H1 (cell line): ENCODE measurements around the gene ZPBP2. TPM values are rescaled to one million over a fixed set of nuclear protein-coding genes. Genes with fewer than 3 reads are reported as not detected.

ENCODE experiments used
- CTCF ChIA-PET: fragments of 300-600 bp; sonication (Branson Sonifier 250); formaldehyde crosslinking; loops from one replicate; lab custom pipeline; 2021; ENCODE audit not compliant: partially characterized antibody; lab: Charles Lee
- POLR2A ChIA-PET: fragments of 300-600 bp; sonication (Branson Sonifier 250); formaldehyde crosslinking; loops from one replicate; lab custom pipeline; 2021; ENCODE audit warnings: inconsistent platforms; ENCODE audit not compliant: partially characterized antibody; lab: Charles Lee
- DNase-seq, 2 experiments: peaks; one replicate each; pipeline versions ENCODE4 v3.0.0 to v3.0.0-alpha.2; 2010 to 2022; ENCODE audit warnings: low spot score in 2 of 2, low read depth in 1 of 2, mixed read lengths in 1 of 2
- FAIRE-seq: peaks from 2 replicates; lab custom pipeline; 2011; peaks lifted over from hg19 to GRCh38; lab: Jason Lieb, UNC
- H2AFZ ChIP-seq: 2 replicates; pipeline ENCODE4 v1.8.1; 2012; ENCODE audit warnings: low read length, inconsistent platforms
- H2AK5ac ChIP-seq: 2 replicates; pipeline ENCODE4 v1.6.1; 2013; ENCODE audit warnings: low read depth, low read length
- H2BK120ac ChIP-seq: replicated peaks from 2 replicates; pipeline ENCODE3; 2013; ENCODE audit warnings: low read depth, low read length, inconsistent platforms
- H2BK12ac ChIP-seq: 2 replicates; pipeline ENCODE4 v1.6.1; 2013; ENCODE audit warnings: low read depth, low read length
- H2BK15ac ChIP-seq: 2 replicates; pipeline ENCODE4 v1.6.1; 2013; ENCODE audit warnings: low read length
- H2BK20ac ChIP-seq: 2 replicates; pipeline ENCODE4 v1.6.1; 2013; ENCODE audit warnings: low read length
- H2BK5ac ChIP-seq: 2 replicates; pipeline ENCODE4 v1.6.1; 2013; ENCODE audit warnings: low read depth, low read length
- H3K14ac ChIP-seq: 2 replicates; pipeline ENCODE4 v1.6.1; 2013; ENCODE audit warnings: inconsistent platforms; ENCODE audit not compliant: insufficient read length
- H3K18ac ChIP-seq: 2 replicates; pipeline ENCODE4 v1.6.1; 2013; ENCODE audit warnings: low read length; ENCODE audit errors: extremely low read depth
- H3K23ac ChIP-seq: 2 replicates; pipeline ENCODE4 v1.6.1; 2013; ENCODE audit warnings: inconsistent platforms; ENCODE audit not compliant: insufficient read length
- H3K23me2 ChIP-seq: 2 replicates; pipeline ENCODE4 v1.6.1; 2013; ENCODE audit warnings: low read depth, low read length
- H3K27ac ChIP-seq: 2 replicates; pipeline ENCODE4 v1.6.1; 2011; ENCODE audit warnings: low read depth, low read length, inconsistent platforms
- H3K27me3 ChIP-seq, 4 experiments: replicated peaks in 1 of 4; 1 replicate in 1 of 4; 2 replicates in 3 of 4; pipeline versions ENCODE4 v1.6.1 to v1.8.1; 2011 to 2013; ENCODE audit warnings: low read length in 3 of 4, mild to moderate bottlenecking in 3 of 4, inconsistent platforms in 2 of 4, mixed read lengths in 2 of 4, moderate library complexity in 1 of 4; ENCODE audit not compliant: control insufficient read depth in 3 of 4, insufficient read depth in 3 of 4; ENCODE audit errors: extremely low read depth in 1 of 4
- H3K36me3 ChIP-seq, 4 experiments: 2 replicates each; pipeline versions ENCODE4 v1.6.1 to v1.8.1; 2011 to 2013; ENCODE audit warnings: mild to moderate bottlenecking in 4 of 4, low read length in 3 of 4, moderate library complexity in 2 of 4, control low read depth in 1 of 4, inconsistent platforms in 1 of 4; ENCODE audit not compliant: insufficient read depth in 4 of 4, control insufficient read depth in 2 of 4
- H3K4ac ChIP-seq: replicated peaks from 2 replicates; pipeline ENCODE3; 2013; ENCODE audit warnings: low read length, low read depth, mixed read lengths, inconsistent platforms; ENCODE audit not compliant: insufficient read length
- H3K4me1 ChIP-seq, 4 experiments: replicated peaks in 1 of 4; 1 replicate in 1 of 4; 2 replicates in 3 of 4; pipeline versions ENCODE4 v1.6.1 to v1.8.1; 2011 to 2013; ENCODE audit warnings: low read length in 3 of 4, inconsistent platforms in 2 of 4, mixed read lengths in 1 of 4; ENCODE audit not compliant: insufficient read depth in 4 of 4, control insufficient read depth in 3 of 4
- H3K4me2 ChIP-seq, 2 experiments: 2 replicates each; pipeline versions ENCODE4 v1.6.1 to v1.8.1; 2011 to 2013; ENCODE audit warnings: low read depth in 2 of 2, low read length in 2 of 2, control low read depth in 1 of 2, inconsistent platforms in 1 of 2, mild to moderate bottlenecking in 1 of 2; ENCODE audit not compliant: insufficient read depth in 1 of 2
- H3K4me3 ChIP-seq, 4 experiments: fragments of 200-600, 300-600 bp in 1 of 4; sonication (generic), shearing (Covaris generic), sonication (Bioruptor Twin) in 1 of 4; 2 replicates each; pipeline versions ENCODE4 v1.5.1 to v1.8.1; 2011 to 2016; ENCODE audit warnings: low read length in 4 of 4, low read depth in 3 of 4, control low read depth in 2 of 4, inconsistent platforms in 2 of 4, mild to moderate bottlenecking in 2 of 4, mixed read lengths in 1 of 4, moderate library complexity in 1 of 4; ENCODE audit not compliant: insufficient read depth in 2 of 4; ENCODE audit errors: extremely low read depth in 1 of 4
- H3K56ac ChIP-seq: replicated peaks from 2 replicates; pipeline ENCODE3; 2013; ENCODE audit warnings: low read depth, mild to moderate bottlenecking, mixed read lengths, low read length, inconsistent platforms; ENCODE audit not compliant: insufficient read length
- H3K79me1 ChIP-seq: 2 replicates; pipeline ENCODE4 v1.6.1; 2013; ENCODE audit warnings: low read depth, low read length, control low read depth
- H3K79me2 ChIP-seq, 2 experiments: 2 replicates each; pipeline versions ENCODE4 v1.6.1 to v1.8.1; 2012 to 2013; ENCODE audit warnings: low read length in 2 of 2, mild to moderate bottlenecking in 2 of 2, inconsistent platforms in 1 of 2; ENCODE audit not compliant: insufficient read depth in 2 of 2, control insufficient read depth in 1 of 2
- H3K9ac ChIP-seq, 4 experiments: replicated peaks in 1 of 4; 1 replicate in 1 of 4; 2 replicates in 3 of 4; pipeline versions ENCODE4 v1.6.1 to v1.8.1; 2011 to 2013; ENCODE audit warnings: low read depth in 3 of 4, low read length in 3 of 4, control low read depth in 2 of 4, mild to moderate bottlenecking in 2 of 4, moderate library complexity in 2 of 4, inconsistent platforms in 1 of 4; ENCODE audit errors: extremely low read depth in 1 of 4
- H3K9me3 ChIP-seq, 2 experiments: 2 replicates each; pipeline versions ENCODE4 v1.6.1 to v1.8.1; 2012 to 2013; ENCODE audit warnings: mild to moderate bottlenecking in 2 of 2, moderate library complexity in 2 of 2, control low read depth in 1 of 2, inconsistent platforms in 1 of 2, low read depth in 1 of 2, low read length in 1 of 2, mixed read lengths in 1 of 2; ENCODE audit not compliant: insufficient read depth in 2 of 2
- H4K20me1 ChIP-seq, 2 experiments: replicated peaks in 1 of 2; 2 replicates each; pipeline versions ENCODE3 to v1.8.1; 2011 to 2013; ENCODE audit warnings: inconsistent platforms in 2 of 2, low read length in 2 of 2, mild to moderate bottlenecking in 1 of 2; ENCODE audit not compliant: insufficient read depth in 2 of 2, control insufficient read depth in 1 of 2
- H4K5ac ChIP-seq: 2 replicates; pipeline ENCODE4 v1.6.1; 2013; ENCODE audit warnings: low read length, low read depth, mixed read lengths, inconsistent platforms; ENCODE audit not compliant: insufficient read length
- H4K8ac ChIP-seq: 2 replicates; pipeline ENCODE4 v1.8.0; 2013; ENCODE audit warnings: mild to moderate bottlenecking, moderate library complexity, low read length, inconsistent platforms; ENCODE audit not compliant: insufficient read depth; ENCODE audit errors: extremely low read depth
- H4K91ac ChIP-seq: replicated peaks from 2 replicates; pipeline ENCODE3; 2013; ENCODE audit warnings: low read length, mixed read lengths, inconsistent platforms; ENCODE audit not compliant: insufficient read length
- CHD2 ChIP-seq: IDR thresholded peaks from 2 replicates; pipeline ENCODE4 v1.6.1; 2012; ENCODE audit warnings: low read length, improper control_type of control experiment
- EZH2 ChIP-seq: fragments of 200-600 bp; sonication (generic); IDR thresholded peaks from 2 replicates; pipeline ENCODE4 v1.7.1; 2012; ENCODE audit warnings: low read depth, mild to moderate bottlenecking, moderate library complexity, low read length, inconsistent platforms; ENCODE audit not compliant: severe bottlenecking
- RFX5 ChIP-seq: IDR thresholded peaks from 2 replicates; pipeline ENCODE4 v1.6.1; 2011; ENCODE audit warnings: low read depth, low read length, improper control_type of control experiment, borderline replicate concordance
- RNF2 ChIP-seq: fragments of 200-900, 300-1000 bp; sonication (generic); IDR thresholded peaks from 2 replicates; pipeline ENCODE4 v1.7.1; 2016; ENCODE audit warnings: borderline replicate concordance, low read depth, mild to moderate bottlenecking, antibody characterized with exemption, low read length; ENCODE audit not compliant: poor library complexity, severe bottlenecking; ENCODE audit errors: missing control alignments
- SIX5 ChIP-seq: IDR thresholded peaks from 2 replicates; pipeline ENCODE4 v1.6.1; 2011; ENCODE audit warnings: mild to moderate bottlenecking, low read depth, low read length
- ZNF274 ChIP-seq: IDR thresholded peaks from 2 replicates; pipeline ENCODE4 v1.7.0; 2012; ENCODE audit warnings: low read length, borderline replicate concordance; ENCODE audit errors: extremely low read depth
- WGBS, 2 experiments: shearing (Covaris generic) in 1 of 2; methylation state at CpG; one replicate each; pipeline versions ENCODE4 v1.1.6 to v1.1.7; 2013 to 2015; ENCODE audit warnings: low lambda C conversion rate in 2 of 2, mixed read lengths in 2 of 2, inconsistent platforms in 1 of 2, low coverage in 1 of 2, missing lambda C conversion rate in 1 of 2; ENCODE audit not compliant: insufficient replicate concordance in 2 of 2, insufficient coverage in 1 of 2, insufficient read length in 1 of 2; ENCODE audit errors: extremely low coverage in 1 of 2, missing lambda C conversion rate in 1 of 2; 5-methylcytosine and 5-hydroxymethylcytosine counted together
- polyA plus RNA-seq, 7 experiments: library from polyadenylated mRNA; depleted of rRNA in 3 of 7; stranded (reverse) in 5 of 7; unstranded in 2 of 7; fragments of >200 nt in 5 of 7; fragments of 200-250 nt in 2 of 7; gene quantifications; 1 replicate in 5 of 7; 2 replicates in 1 of 7; 4 replicates in 1 of 7; pipeline versions ENCODE4 v1.2.1 to v1.2.3, GENCODE V29; 2011 to 2013; ENCODE audit warnings: missing spikeins in 2 of 7, mixed read lengths in 2 of 7
- total RNA-seq: library from RNA; stranded (reverse); fragmentation: NEBNext Ultra II Directional; extraction: Animal tissue kit (Norgen Biotek cat#: 25700); gene quantifications from 2 replicates; pipeline ENCODE4 v1.2.1, GENCODE V29; 2021

ZPBP2 gene
- total and polyA plus RNA-seq, 2 of the 8 experiments (the other 6 are each of a cell fraction or from before 2014, with no cell fraction given), result not detected

DNA sequence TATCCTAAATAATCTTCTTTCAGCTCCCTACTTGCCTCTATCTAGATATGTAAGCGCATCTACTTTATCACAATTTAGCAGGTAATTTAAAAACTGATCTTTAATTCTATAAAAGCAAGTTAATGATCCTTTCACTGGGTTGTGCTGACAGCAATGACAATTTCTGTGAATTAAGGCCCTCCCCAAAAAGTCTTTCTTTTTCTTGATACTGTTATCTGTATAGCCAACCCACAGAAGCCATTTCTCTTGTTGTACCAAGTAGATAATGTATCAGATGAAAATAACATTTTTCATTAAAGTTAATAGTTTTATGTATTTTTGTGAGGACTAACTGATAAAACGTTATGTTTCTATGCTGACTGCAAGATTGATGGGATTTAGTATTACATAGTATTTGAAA lies 3.8 kb downstream of the ZPBP2 start:
- Histone ChIP-seq H3K14ac (no peak overlapping the region), H3K79me2 (no peaks in the 10 kb centered on the region), H3K9me3 (no peaks in the 10 kb centered on the region), H4K20me1 (no peaks in the 10 kb centered on the region), H3K23me2 (no peaks in the 10 kb centered on the region), H4K8ac (no peak overlapping the region), H2BK5ac (no peak overlapping the region), H3K18ac (no peak overlapping the region), H2BK120ac (no peak overlapping the region), H3K27me3 (peaks cover 0 to 9% (median 6%) of the 10 kb centered on the region in 4 experiments; a peak in 5 of 7 replicates), H2BK20ac (no peak overlapping the region), H2BK15ac (no peak overlapping the region), H3K56ac (no peak overlapping the region), H3K36me3 (no peaks in the 10 kb centered on the region), H2AK5ac (no peak overlapping the region), H3K79me1 (no peaks in the 10 kb centered on the region), H4K91ac (no peak overlapping the region), H3K27ac (no peak overlapping the region), H3K4me1 (no peaks in the 10 kb centered on the region; a peak in 1 of 7 replicates), H4K5ac (no peak overlapping the region), H2BK12ac (no peak overlapping the region), H3K9ac (no peak overlapping the region), H3K23ac (no peak overlapping the region), H3K4ac (no peak overlapping the region), H3K4me2 (no peak overlapping the region), H3K4me3 (no peak overlapping the region), H2AFZ (no peak overlapping the region)
- FAIRE-seq (no peak), DNase-seq (no peak)
- POLR2A ChIA-PET, result no interaction called here
- 80% methylated on average over 2 of the region's 2 CpGs; no CpG with 5 or more reads in 1 of the 2 experiments for WGBS, 2 experiments
- CTCF ChIA-PET, result interaction anchor here (0.8 kb wide), 1 partner anchor 74 kb away, joined by 3 read pairs; no protein-coding TSS in a partner anchor
- TF ChIP-seq RFX5 (no peak), SIX5 (no peak), RNF2 (no peak), CHD2 (no peak), ZNF274 (no peak), EZH2 (no peak)
